PC-3 (cell line): ENCODE results near the gene TYMS. TPM values are rescaled to one million over a fixed set of nuclear protein-coding genes. Genes with fewer than 3 reads are reported as not detected.

Experiments
- ATAC-seq: fragments of 200-7000 bp; cut with Tn5 transposase; 2 replicates; pipeline ENCODE4 v1.9.1; 2020; ENCODE audit warnings: mild to moderate bottlenecking, moderate library complexity
- BruUV-seq: library from RNA; stranded (reverse); fragments of 400-500 nt; replicated peaks from 2 replicates; lab custom pipeline; 2021; lab: Mats Ljungman, UMichigan
- CTCF ChIA-PET: fragments of 300-600 bp; sonication (Branson Sonifier 250); formaldehyde crosslinking; loops from one replicate; lab custom pipeline; 2022; ENCODE audit warnings: antibody characterized with exemption; lab: Charles Lee
- POLR2A ChIA-PET: fragments of 300-600 bp; sonication (Branson Sonifier 250); formaldehyde crosslinking; loops from one replicate; lab custom pipeline; 2022; ENCODE audit warnings: antibody characterized with exemption; ENCODE audit not compliant: unreplicated experiment; lab: Charles Lee
- DNase-seq: peaks from one replicate; pipeline ENCODE4 v3.0.0-alpha.2; 2015
- H2AFZ ChIP-seq: fragments of 300-600 bp; sonication (generic); 2 replicates; pipeline ENCODE4 v1.6.0; 2016; ENCODE audit warnings: antibody characterized with exemption, low read length
- H3F3A ChIP-seq: fragments of 300-600 bp; sonication (generic); one replicate; pipeline ENCODE4 v1.6.0; 2017; ENCODE audit warnings: antibody characterized with exemption, low read length, control low read depth, mild to moderate bottlenecking; ENCODE audit not compliant: unreplicated experiment
- H3K27ac ChIP-seq: fragments of 300-600 bp; sonication (generic); 2 replicates; pipeline ENCODE4 v1.5.1; 2016; ENCODE audit warnings: mild to moderate bottlenecking, low read length
- H3K27me3 ChIP-seq: fragments of 300-600 bp; sonication (generic); 2 replicates; pipeline ENCODE4 v1.6.1; 2016; ENCODE audit warnings: low read length, mixed read lengths
- H3K36me3 ChIP-seq: fragments of 300-600 bp; sonication (generic); 2 replicates; pipeline ENCODE4 v1.6.1; 2016; ENCODE audit warnings: low read depth, mixed run types, low read length, mixed read lengths
- H3K4me1 ChIP-seq: fragments of 300-600 bp; sonication (generic); 2 replicates; pipeline ENCODE4 v1.5.1; 2016; ENCODE audit warnings: low read length; ENCODE audit not compliant: insufficient read depth
- H3K4me2 ChIP-seq: fragments of 300-600 bp; sonication (generic); 2 replicates; pipeline ENCODE4 v1.6.0; 2016; ENCODE audit warnings: low read length
- H3K4me3 ChIP-seq: fragments of 300-600 bp; sonication (generic); 2 replicates; pipeline ENCODE4 v1.5.1; 2016; ENCODE audit warnings: mild to moderate bottlenecking, low read length, mixed read lengths
- H3K79me2 ChIP-seq: fragments of 300-600 bp; sonication (generic); 2 replicates; pipeline ENCODE4 v1.6.1; 2017; ENCODE audit warnings: low read length, mixed read lengths
- H3K9ac ChIP-seq: fragments of 300-600 bp; sonication (generic); 2 replicates; pipeline ENCODE4 v1.6.0; 2016; ENCODE audit warnings: mild to moderate bottlenecking, low read length
- H3K9me2 ChIP-seq: fragments of 300-600 bp; sonication (generic); replicated peaks from 2 replicates; pipeline ENCODE4 v1.6.1; 2016; ENCODE audit warnings: mixed run types, low read length, mixed read lengths
- H3K9me3 ChIP-seq: fragments of 300-600 bp; sonication (generic); 2 replicates; pipeline ENCODE4 v1.6.1; 2016; ENCODE audit warnings: low read length, mixed read lengths
- H4K20me1 ChIP-seq: fragments of 300-600 bp; sonication (generic); 2 replicates; pipeline ENCODE4 v1.6.1; 2016; ENCODE audit warnings: low read length, mixed read lengths
- CTCF ChIP-seq: fragments of 300-600 bp; sonication (generic); conservative IDR thresholded peaks from 2 replicates; pipeline ENCODE4 v1.5.1; 2017; ENCODE audit warnings: antibody characterized with exemption, low read depth, mild to moderate bottlenecking, low read length
- EZH2 ChIP-seq: fragments of 300-600 bp; sonication (generic); IDR thresholded peaks from one replicate; pipeline ENCODE4 v1.6.1; 2017; ENCODE audit warnings: antibody characterized with exemption, mild to moderate bottlenecking, low read length; ENCODE audit not compliant: unreplicated experiment
- EZH2phosphoT487 ChIP-seq: fragments of 300-600 bp; sonication (generic); IDR thresholded peaks from 2 replicates; pipeline ENCODE4 v1.6.1; 2018; ENCODE audit warnings: mild to moderate bottlenecking, antibody characterized with exemption, low read length, borderline replicate concordance
- intact Hi-C: fragments of 100-400 bp; cut with micrococcal nuclease; formaldehyde crosslinking; loops from 2 replicates; pipeline ENCODE4 v1.9.0; 2023
- total RNA-seq: library from RNA; depleted of rRNA; stranded (reverse); fragments of >200 nt; gene quantifications from 2 replicates; pipeline ENCODE4 v1.2.3, GENCODE V29; 2014

The TYMS gene
- total RNA-seq, 1 experiment from 2014 or later, result 63.2 TPM

- H3K4me1 ChIP-seq, result peaks cover 25% of the 10 kb centered on the region
- H3K9me2 ChIP-seq, result no peaks in the 10 kb centered on the region
- H3K36me3 ChIP-seq, result no peaks in the 10 kb centered on the region
- ChIA-PET POLR2A (no interaction called here), CTCF (no interaction called here)
- no peak overlapping the region for H3K27ac ChIP-seq
- intact Hi-C loops, result loop anchor here (2.0 to 10.0 kb wide), 2 partner anchors 27 to 53 kb away; no protein-coding TSS in a partner anchor
- no peak overlapping the region for H3K9ac ChIP-seq
- no peak overlapping the region for H3K4me3 ChIP-seq
- no peak for DNase-seq
- no peaks in the 10 kb centered on the region for H3F3A ChIP-seq
- no peak overlapping the region for H2AFZ ChIP-seq
- no peaks in the 10 kb centered on the region for H4K20me1 ChIP-seq
- no peak for TF ChIP-seq EZH2phosphoT487
- TF ChIP-seq CTCF, result no peak
- TF ChIP-seq EZH2, result no peak
- no peak overlapping the region for H3K4me2 ChIP-seq
- no peak for ATAC-seq
- no TSS peak for BruUV-seq
- no peaks in the 10 kb centered on the region for H3K9me3 ChIP-seq
- H3K79me2 ChIP-seq, result peaks cover 10% of the 10 kb centered on the region; the same call in 1 of the 2 replicates
- H3K27me3 ChIP-seq, result no peaks in the 10 kb centered on the region
Observed at GRCh38 chr18:652131-652530, 5.3 kb upstream of the TYMS start.

- TF ChIP-seq EZH2phosphoT487 (no peak), EZH2 (no peak), CTCF (no peak)
- H3K9ac ChIP-seq, result no peak overlapping the region
- no peaks in the 10 kb centered on the region for H3K36me3 ChIP-seq
- H3F3A ChIP-seq, result no peaks in the 10 kb centered on the region
- ChIA-PET CTCF (interaction anchor here (1.8 kb wide), 1 partner anchor 30 kb away, joined by 12 read pairs; no protein-coding TSS in a partner anchor), POLR2A (interaction anchor here (0.6 kb wide), 1 partner anchor 30 kb away, joined by 4 read pairs; no protein-coding TSS in a partner anchor)
- H2AFZ ChIP-seq, result no peak overlapping the region
- no peak for DNase-seq
- peaks cover 25% of the 10 kb centered on the region for H3K4me1 ChIP-seq
- intact Hi-C loops, result loop anchor here (2.0 to 10.0 kb wide), 2 partner anchors 29 to 51 kb away; no protein-coding TSS in a partner anchor
- no peaks in the 10 kb centered on the region for H3K9me3 ChIP-seq
- no peaks in the 10 kb centered on the region for H4K20me1 ChIP-seq
- no peak overlapping the region for H3K27ac ChIP-seq
- no peak overlapping the region for H3K4me2 ChIP-seq
- H3K9me2 ChIP-seq, result no peaks in the 10 kb centered on the region
- no peak overlapping the region for H3K4me3 ChIP-seq
- H3K27me3 ChIP-seq, result no peaks in the 10 kb centered on the region
- BruUV-seq, result no TSS peak
- peaks cover 19% of the 10 kb centered on the region for H3K79me2 ChIP-seq
- ATAC-seq, result no peak
Observed at GRCh38 chr18:653512-653911, 3.9 kb upstream of the TYMS start.

- Histone ChIP-seq H3K4me3 (no peak overlapping the region), H3K36me3 (peaks cover 8% of the 10 kb centered on the region), H3K4me1 (peaks cover 28% of the 10 kb centered on the region), H3F3A (no peaks in the 10 kb centered on the region), H3K9me3 (no peaks in the 10 kb centered on the region), H3K79me2 (peaks cover 30% of the 10 kb centered on the region), H3K9ac (no peak overlapping the region), H2AFZ (no peak overlapping the region), H4K20me1 (no peaks in the 10 kb centered on the region), H3K27ac (no peak overlapping the region), H3K27me3 (no peaks in the 10 kb centered on the region), H3K4me2 (no peak overlapping the region), H3K9me2 (no peaks in the 10 kb centered on the region)
- BruUV-seq, result no TSS peak
- CTCF ChIA-PET, result interaction anchor here (1.8 kb wide), 1 partner anchor 31 kb away, joined by 12 read pairs; no protein-coding TSS in a partner anchor
- intact Hi-C loops, result loop anchor here (10.0 kb wide), 1 partner anchor 50 kb away; no protein-coding TSS in a partner anchor
- ATAC-seq, result no peak
- DNase-seq, result no peak
- TF ChIP-seq CTCF, result no peak
- no peak for TF ChIP-seq EZH2phosphoT487
- TF ChIP-seq EZH2, result no peak
- POLR2A ChIA-PET, result no interaction called here
Observed at GRCh38 chr18:654601-655000, 2.9 kb upstream of the TYMS start.
